NCI-H1417 (cell line): Measurements from ENCODE around the gene TMEM141.
A peak's percentile ranks its signal among the peaks of the same experiment; 100 is the strongest.
"Not testable (repeated sequence)": the region's sequence is repeated elsewhere in the genome, so short reads cannot be mapped to it uniquely, and the experiment has no call there.

Experiments used
- DNase-seq, 3 experiments: peaks; one replicate each; lab custom pipeline; 2025; lab: John Stamatoyannopoulos, UW

Gene TMEM141

DNA sequence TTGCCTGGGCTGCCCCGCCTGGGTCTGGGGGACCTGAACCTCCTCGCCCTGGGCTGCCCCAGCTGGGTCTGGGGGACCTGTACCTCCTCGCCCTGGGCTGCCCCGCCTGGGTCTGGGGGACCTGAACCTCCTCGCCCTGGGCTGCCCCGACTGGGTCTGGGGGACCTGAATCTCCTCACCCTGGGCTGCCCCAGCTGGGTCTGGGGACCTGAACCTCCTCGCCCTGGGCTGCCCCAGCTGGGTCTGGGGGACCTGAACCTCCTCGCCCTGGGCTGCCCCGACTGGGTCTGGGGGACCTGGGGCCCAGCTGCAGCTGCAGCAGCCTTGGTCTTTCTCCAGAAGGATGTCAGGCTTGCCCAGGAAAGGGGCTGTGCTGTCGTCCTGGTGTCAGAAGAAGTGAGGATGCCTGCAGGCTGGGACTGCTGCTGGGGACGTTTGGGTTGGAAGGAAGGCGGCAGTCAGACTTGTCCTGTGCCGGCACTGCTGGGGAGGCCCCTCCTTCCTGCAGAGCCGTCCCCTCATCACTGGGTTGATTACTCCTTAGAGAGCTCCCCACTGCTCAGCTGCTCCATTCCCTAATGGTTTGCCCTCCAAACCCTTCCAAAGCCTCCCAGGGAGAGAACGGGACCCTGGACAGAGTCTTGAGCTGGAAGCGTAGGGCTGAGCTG is 42.4 kb downstream of the TMEM141 start:
- not testable (repeated sequence) for DNase-seq

DNA sequence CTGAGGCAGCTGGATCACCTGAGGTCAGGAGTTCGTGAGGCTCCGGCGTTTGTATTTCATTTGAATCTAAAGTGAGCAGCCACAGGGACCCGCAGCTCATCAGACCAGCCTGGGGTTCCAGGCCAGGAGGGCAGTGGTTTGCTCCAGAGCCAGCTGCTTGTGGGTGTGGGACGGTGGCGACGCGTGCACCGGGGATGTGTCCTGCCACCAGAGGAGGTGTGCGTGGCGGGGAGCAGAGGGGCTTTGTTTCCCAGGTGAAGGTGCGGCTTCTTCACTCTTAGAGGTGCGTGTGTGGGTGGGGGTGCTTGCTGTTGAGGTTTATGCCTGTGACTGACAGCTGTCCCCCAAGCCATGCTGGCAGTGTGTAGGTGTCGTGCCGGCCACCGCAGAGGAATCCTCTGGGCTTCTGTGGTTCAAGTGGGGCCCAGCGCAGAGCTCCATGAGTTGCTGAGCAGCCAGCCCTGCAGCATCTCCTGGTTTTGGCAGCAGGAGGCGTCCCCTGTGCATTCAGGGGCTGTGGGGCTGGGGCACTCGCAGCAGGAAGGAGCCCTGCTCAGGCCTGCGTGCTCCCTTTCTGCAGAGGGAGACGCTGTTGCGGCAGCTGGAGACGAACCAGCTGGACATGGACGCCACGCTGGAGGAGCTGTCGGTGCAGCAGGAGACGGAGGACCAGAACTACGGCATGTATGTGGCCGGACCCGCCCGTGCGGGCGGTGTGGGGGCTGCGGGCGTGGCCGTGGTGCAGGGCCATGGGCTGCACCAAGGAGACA is 44.2 kb downstream of the TMEM141 start:
- DNase-seq: no peak

DNA sequence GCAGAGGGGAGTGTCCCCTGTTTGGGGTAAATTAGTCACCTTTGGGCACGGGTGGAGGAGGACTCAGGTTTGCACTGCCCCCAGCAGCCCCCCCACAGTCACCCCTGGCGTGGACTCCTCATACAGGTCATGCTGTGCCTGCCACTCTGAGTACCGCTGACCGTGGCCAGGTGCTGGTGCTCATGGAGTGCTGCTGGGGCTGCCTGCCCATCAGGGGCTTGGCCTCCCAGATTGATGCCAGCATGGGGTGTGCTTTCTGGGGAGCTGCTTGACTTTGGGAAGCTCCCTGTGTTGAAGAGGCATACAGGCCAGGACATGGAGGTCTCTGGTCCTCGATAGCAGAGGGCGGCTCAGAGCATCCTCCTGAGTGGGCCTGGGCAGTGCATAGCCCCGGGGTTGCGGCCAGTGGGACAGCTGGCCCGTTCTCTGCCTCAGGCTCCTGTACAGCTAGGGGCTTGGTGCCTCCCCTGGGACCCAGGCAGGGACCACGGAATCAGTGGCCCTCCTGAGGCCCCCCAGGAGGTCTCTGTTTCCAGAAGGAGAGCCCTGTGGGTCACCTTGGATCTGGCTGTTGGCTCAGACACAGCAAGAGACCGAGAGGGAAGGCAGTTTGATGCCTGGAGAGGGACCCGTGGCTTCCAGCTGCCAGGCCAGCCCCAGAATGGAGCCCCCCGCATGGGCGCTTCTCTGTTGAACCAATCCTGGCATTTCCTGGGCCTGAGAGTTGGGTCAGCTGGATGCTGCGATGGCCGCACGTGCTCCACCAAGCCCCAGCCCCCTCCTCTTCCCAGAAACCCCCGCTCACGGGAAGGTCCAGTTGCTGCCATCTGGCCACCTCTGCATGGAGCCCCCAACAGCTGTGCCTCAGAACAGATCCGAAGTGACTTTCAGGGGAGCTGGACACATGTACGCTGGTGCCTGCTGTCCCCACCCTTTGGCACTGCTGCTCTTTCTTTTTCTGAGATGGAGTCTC is 45.1 kb downstream of the TMEM141 start:
- no peak for DNase-seq

DNA sequence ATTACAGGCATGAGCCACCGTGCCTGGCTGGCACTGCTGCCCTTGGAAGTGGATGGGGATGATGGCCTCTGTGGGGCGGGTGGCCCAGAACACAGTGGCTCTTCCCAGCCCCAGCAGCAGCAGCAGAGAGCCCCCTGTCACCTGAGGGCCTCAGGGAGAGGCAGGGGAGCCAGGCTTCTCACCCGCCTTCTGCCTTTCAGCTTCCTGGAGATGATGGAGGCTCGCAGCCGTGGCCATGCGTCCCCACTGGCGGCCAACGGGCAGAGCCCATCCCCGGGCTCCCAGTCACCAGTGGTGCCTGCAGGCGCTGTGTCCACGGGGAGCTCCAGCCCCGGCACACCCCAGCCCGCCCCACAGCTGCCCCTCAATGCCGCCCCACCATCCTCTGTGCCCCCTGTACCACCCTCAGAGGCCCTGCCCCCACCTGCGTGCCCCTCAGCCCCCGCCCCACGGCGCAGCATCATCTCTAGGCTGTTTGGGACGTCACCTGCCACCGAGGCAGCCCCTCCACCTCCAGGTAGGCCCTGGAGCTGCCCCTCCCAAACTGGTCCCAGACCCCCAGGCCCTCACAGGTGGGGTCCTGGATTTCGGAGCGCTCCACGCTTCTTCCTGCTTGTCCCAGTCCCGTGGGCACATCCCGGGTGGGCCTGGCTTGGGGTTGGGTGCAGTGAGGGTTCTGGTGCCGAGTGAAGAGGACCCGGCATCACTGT is 46.2 kb downstream of the TMEM141 start:
- no peak for DNase-seq

DNA sequence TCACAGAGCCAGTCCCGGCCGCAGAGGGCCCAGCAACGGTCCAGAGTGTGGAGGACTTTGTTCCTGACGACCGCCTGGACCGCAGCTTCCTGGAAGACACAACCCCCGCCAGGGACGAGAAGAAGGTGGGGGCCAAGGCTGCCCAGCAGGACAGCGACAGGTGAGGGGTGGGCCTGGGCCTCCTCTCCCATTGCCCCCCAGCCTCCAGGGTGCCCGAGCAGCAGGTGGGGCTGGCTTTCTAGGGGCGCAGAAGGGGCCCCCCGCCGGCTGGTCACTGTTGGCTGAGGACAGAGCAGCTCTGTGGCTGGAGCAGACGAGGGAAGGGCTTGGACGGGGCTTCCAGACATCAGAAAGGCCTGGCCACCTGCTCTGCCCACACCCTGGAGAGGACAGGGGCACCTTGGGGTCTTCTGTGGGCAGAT is 46.7 kb downstream of the TMEM141 start:
- DNase-seq: not testable (repeated sequence)

DNA sequence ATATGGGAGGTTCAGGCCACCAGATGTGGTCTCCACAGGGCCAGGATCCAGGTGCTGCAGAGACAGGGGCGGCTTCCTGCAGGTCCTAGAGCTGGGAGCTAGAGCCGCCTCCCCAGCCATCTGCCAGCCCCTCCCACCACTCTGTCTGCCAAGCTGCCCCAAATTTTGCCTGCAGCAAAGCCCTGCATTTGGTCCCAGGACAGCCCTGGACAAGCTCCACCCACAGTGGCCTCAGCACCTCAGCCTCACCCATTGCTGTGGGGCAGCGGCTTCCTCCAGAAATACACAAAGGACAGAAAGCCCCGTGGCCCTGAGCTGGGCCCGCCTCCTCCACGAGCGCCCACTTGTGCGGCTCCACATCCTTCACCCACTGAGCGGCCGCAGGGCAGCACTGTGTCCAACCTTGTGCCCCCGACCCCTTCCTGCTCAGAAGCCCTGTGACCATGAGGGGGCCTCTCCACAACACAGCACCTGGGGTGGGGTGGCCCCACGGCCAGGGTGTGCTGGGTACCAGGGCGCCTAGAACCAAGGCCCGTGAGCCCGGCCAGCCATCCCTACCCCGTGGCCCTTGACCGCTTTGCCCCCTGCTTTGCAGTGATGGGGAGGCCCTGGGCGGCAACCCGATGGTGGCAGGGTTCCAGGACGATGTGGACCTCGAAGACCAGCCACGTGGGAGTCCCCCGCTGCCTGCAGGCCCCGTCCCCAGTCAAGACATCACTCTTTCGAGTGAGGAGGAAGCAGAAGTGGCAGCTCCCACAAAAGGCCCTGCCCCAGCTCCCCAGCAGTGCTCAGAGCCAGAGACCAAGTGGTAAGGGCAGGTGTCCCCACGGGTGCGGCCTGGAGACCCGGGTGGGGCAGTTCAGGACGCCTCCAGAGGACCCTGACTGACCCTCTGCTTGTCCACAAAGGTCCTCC is 47.4 kb downstream of the TMEM141 start:
- no peak for DNase-seq

DNA sequence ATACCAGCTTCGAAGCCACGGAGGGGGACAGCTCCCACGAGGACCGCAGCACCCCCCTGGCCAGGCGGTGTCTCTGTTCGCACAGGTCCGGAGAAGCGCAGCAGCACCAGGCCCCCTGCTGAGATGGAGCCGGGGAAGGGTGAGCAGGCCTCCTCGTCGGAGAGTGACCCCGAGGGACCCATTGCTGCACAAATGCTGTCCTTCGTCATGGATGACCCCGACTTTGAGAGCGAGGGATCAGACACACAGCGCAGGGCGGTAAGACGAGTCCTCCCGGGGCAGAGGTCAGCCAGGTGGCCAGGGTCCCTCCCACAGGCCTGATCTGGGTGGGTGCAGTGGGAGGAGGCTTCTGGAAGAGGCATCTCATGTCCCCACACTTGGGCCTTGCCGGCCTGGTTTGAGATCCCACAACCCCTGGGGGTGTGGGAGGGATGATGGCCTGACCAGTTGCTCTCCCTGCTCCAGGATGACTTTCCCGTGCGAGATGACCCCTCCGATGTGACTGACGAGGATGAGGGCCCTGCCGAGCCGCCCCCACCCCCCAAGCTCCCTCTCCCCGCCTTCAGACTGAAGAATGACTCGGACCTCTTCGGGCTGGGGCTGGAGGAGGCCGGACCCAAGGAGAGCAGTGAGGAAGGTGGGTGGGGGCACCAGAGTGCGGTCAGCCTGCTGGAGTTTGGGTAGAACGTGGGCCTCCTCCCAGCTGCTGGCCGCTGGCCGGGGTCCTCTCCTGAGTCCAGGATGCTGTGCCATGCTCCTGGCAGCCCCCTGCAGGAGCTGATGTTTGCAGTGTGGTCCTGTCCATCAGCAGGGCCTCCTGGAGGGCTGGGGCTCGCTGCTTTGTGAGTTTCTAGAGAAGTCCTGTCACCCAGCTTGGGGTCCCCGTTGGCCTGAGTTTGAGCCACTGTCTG is 48.3 kb downstream of the TMEM141 start:
- DNase-seq: peak in 1 of 3 experiments; percentile 62

DNA sequence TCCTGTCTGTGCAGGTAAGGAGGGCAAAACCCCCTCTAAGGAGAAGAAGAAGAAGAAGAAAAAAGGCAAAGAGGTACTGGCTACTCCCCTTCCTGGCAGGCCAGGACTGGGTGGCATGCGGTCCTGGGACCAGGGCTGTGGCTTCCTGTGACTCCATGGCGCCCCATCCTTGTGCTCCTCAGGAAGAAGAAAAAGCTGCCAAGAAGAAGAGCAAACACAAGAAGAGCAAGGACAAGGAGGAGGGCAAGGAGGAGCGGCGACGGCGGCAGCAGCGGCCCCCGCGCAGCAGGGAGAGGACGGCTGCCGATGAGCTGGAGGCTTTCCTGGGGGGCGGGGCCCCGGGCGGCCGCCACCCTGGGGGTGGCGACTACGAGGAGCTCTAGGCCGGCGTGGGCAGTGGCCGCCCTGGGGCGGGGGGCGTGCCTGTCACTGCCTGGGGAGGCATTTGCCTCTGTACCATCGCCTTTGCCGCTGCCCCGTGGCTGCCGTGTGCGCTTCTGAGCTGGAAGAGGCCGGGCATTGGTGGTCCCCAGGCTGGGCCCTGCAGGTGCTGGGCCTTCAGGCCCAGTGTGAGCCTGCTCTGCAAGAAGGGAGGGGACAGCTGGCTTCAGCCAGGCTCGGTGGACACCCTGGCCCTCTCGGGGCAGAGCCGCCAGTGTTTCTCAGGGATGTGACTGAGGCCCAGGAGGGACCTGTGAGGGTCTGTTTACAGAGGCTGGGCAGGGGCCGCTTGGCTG is 49.2 kb downstream of the TMEM141 start:
- peak; percentile 4 to 84 (median 82) for DNase-seq

DNA sequence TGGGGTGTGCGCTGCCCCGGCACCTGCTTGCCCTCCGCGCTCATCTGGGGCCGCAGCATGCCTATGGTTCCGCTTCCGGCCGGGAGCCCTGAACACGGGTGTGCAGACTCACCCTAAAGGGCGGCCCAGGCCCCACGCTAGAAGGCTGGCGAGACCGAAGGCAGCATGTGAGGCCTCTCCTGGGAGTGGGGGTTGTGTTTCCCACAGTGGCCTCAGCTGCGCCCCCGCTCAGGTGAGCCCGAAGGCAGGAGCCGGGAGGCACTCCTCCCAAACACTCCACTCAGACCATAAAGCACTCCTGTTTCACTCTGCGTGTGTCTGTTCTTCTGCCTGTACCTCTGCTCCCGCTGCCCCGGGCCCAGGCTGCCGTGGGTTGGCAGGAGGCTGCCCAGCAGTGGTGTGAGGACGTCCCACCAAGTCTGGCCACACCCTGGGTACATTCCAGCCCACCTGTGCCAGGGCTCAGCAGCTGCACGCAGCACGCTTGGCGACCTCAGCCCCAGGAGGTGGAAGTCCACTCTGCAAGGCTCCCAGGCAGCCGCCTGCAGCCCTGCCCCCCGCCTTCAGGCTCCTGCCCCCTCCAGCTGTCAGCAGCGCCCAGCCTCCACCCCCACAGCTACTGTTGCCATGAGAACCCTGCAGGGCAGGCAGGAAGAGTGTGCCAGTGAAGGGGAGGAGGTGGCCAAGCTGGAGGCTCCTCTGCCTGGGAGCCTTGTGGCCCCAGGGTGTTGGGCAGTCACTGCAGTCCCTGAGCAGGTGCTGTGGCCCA is 49.9 kb downstream of the TMEM141 start:
- peak; percentile 47 to 97 (median 96) for DNase-seq

DNA sequence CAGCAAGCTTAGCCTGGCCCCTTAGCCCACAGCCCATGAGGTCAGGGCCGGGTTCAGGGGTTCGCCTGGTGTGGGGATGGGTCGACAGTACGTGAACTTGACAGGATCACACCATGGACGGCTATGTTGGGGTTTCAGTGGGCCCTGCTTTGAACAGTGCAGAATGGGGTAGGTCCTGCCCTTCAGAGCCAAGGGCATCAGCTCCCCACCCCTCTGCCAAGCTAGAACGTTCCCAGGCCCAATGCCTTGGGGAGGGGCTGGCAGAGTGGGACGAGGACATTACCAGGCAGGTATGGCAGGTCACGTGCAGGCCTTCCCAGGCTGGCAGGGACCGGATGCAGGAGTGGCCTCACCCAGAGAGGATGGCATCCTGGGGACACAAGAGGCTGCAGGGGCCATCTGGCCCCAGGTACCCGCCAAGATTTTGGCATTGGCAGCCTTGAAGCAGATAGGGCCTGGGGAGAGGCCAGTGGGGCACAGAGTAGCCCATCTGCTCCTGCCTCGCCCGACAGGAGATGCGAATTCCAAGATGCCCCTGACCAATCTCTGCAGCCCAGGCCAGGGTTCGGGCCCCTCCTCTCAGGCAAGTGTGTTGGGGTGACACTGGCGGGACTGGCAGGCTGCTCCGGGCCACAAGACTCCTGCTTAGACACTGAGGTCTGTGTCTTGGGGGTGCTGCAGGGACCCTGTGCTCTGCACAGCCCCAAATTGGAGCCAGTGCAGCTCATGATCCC is 50.7 kb downstream of the TMEM141 start:
- DNase-seq: peak in 2 of 3 experiments; percentile 85 to 87

DNA sequence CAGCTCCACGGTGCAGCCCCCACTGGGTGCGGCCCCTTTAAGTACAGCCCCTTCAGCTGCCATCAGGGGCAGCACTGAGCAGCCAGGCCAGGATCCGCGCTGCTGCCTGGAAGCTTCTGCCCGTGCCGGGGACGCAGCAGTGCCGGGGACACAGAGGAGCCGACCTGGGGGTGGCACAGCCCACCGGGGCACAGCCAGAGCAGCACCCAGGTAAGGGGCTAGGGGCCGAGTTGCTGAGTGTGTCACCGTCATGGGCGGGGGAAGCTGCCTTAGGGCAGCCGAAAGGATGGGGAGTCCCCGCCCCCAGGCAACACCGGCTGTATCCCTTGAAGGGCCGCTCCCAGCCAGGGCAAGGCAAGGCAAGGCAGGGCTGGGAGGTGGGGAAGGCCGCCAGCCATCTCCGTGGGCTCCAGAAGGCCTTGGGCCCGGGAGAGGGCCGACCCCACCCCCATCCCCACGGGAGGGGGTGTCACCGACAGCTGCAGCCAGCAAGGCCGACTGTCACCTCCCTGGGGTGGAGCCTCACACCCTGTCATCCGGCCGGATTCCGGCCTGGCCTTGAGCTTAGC is 51.3 kb downstream of the TMEM141 start, which contains the start of gene AJM1:
Gene AJM1, plus strand, starts transcription at position 99 of the 569 bp plus-strand sequence. CDS start 1,937 bp downstream, outside the sequence.
- DNase-seq: peak; percentile 48 to 89 (median 80)
